ENCODE results near the gene CAMKK2.
"Not testable (repeated sequence)": the region's sequence is repeated elsewhere in the genome, so short reads cannot be mapped to it uniquely, and the experiment has no call there.

CAMKK2 gene

GRCh38 chr12:121245951-121246350 lies 50.6 kb downstream of the CAMKK2 start:
- no peak for DNase-seq (ENCODE audit: low read depth)

GRCh38 chr12:121245031-121245430 lies 51.5 kb downstream of the CAMKK2 start:
- DNase-seq (ENCODE audit: low read depth) = no peak

GRCh38 chr12:121241156-121241970 lies 55.1 kb downstream of the CAMKK2 start:
- DNase-seq (ENCODE audit: low read depth) = no peak

- no peak for DNase-seq (ENCODE audit: low read depth)
These were observed 55.9 kb downstream of the CAMKK2 start for GRCh38 chr12:121240484-121241101.

GRCh38 chr12:121240062-121240420 lies 56.5 kb downstream of the CAMKK2 start:
- DNase-seq (ENCODE audit: low read depth) = no peak

- DNase-seq (ENCODE audit: low read depth) = no peak
These were observed 57.0 kb downstream of the CAMKK2 start for GRCh38 chr12:121239351-121240061.

- DNase-seq (ENCODE audit: low read depth) = no peak
These were observed 57.7 kb downstream of the CAMKK2 start for GRCh38 chr12:121238604-121239350.

GRCh38 chr12:121238086-121238485 lies 58.4 kb downstream of the CAMKK2 start:
- no peak for DNase-seq (ENCODE audit: low read depth)

GRCh38 chr12:121237415-121237814 lies 59.1 kb downstream of the CAMKK2 start:
- no peak for DNase-seq (ENCODE audit: low read depth)

GRCh38 chr12:121236776-121237175 lies 59.7 kb downstream of the CAMKK2 start:
- no peak for DNase-seq (ENCODE audit: low read depth)

GRCh38 chr12:121233628-121234020 lies 62.9 kb downstream of the CAMKK2 start:
- DNase-seq (ENCODE audit: low read depth) = no peak

- DNase-seq (ENCODE audit: low read depth) = no peak
These were observed 63.4 kb downstream of the CAMKK2 start for GRCh38 chr12:121232977-121233627.

- no peak for DNase-seq (ENCODE audit: low read depth)
These were observed 64.3 kb downstream of the CAMKK2 start for GRCh38 chr12:121232163-121232562.

GRCh38 chr12:121230538-121230907 lies 66.0 kb downstream of the CAMKK2 start:
- no peak for DNase-seq (ENCODE audit: low read depth)

GRCh38 chr12:121229826-121230537 lies 66.5 kb downstream of the CAMKK2 start:
- DNase-seq (ENCODE audit: low read depth) = not testable (repeated sequence)

- no peak for DNase-seq (ENCODE audit: low read depth)
These were observed 67.4 kb downstream of the CAMKK2 start for GRCh38 chr12:121228919-121229665.

GRCh38 chr12:121227294-121227693 lies 69.2 kb downstream of the CAMKK2 start:
- DNase-seq (ENCODE audit: low read depth) = no peak

GRCh38 chr12:121226871-121227270 lies 69.6 kb downstream of the CAMKK2 start:
- DNase-seq (ENCODE audit: low read depth) = not testable (repeated sequence)

- no peak for DNase-seq (ENCODE audit: low read depth)
These were observed 70.1 kb downstream of the CAMKK2 start for GRCh38 chr12:121226399-121226798.

- DNase-seq (ENCODE audit: low read depth) = no peak
These were observed 71.9 kb downstream of the CAMKK2 start for GRCh38 chr12:121224591-121224990.
